ENCODE data around the gene ELOA.

Gene ELOA

GRCh38 chr1:23788695-23789094 lies 45.4 kb downstream of the ELOA start:
- TF ChIP-seq POLR2AphosphoS5 (IDR thresholded peaks at IDR 0.05; ENCODE audit: low read depth, low read length) = no peak
- no peak for TF ChIP-seq SIN3A (IDR thresholded peaks at IDR 0.05; ENCODE audit: borderline replicate concordance, insufficient read depth, low read length)
- TF ChIP-seq FOXP2 (optimal IDR thresholded peaks at IDR 0.05; ENCODE audit: borderline replicate concordance, extremely low read depth, extremely low read length, insufficient read depth) = no peak
- no peak for TF ChIP-seq TAF1 (IDR thresholded peaks at IDR 0.05; ENCODE audit: borderline replicate concordance, insufficient read depth, low read length)
- no peak for TF ChIP-seq REST (IDR thresholded peaks at IDR 0.05; ENCODE audit: insufficient read depth in 1 of 2, low read depth in 2 of 2, low read length in 2 of 2)

- peak; percentile 65 for TF ChIP-seq POLR2AphosphoS5 (IDR thresholded peaks at IDR 0.05; ENCODE audit: low read depth, low read length)
- TF ChIP-seq REST (IDR thresholded peaks at IDR 0.05; ENCODE audit: insufficient read depth in 1 of 2, low read depth in 2 of 2, low read length in 2 of 2) = peak in 1 of 2 experiments; percentile 25; a peak in 1 of 4 replicates
- 0 out of 2 replicates have a peak, but pooled peaks have one; percentile 29 for TF ChIP-seq SIN3A (IDR thresholded peaks at IDR 0.05; ENCODE audit: borderline replicate concordance, insufficient read depth, low read length)
- TF ChIP-seq FOXP2 (optimal IDR thresholded peaks at IDR 0.05; ENCODE audit: borderline replicate concordance, extremely low read depth, extremely low read length, insufficient read depth) = no peak
- no peak for TF ChIP-seq TAF1 (IDR thresholded peaks at IDR 0.05; ENCODE audit: borderline replicate concordance, insufficient read depth, low read length)
These were observed 47.6 kb downstream of the ELOA start, which contains the start of gene LYPLA2 for GRCh38 chr1:23790696-23791515. Gene LYPLA2, plus strand, starts transcription at chr1:23791145. Its CDS starts 1,538 bp downstream, at chr1:23792683.

- no peak for TF ChIP-seq TAF1 (IDR thresholded peaks at IDR 0.05; ENCODE audit: borderline replicate concordance, insufficient read depth, low read length)
These were observed 48.3 kb downstream of the ELOA start for GRCh38 chr1:23791516-23792047.

GRCh38 chr1:23792151-23792945 lies 49.1 kb downstream of the ELOA start:
- no peak for TF ChIP-seq FOXP2 (optimal IDR thresholded peaks at IDR 0.05; ENCODE audit: borderline replicate concordance, extremely low read depth, extremely low read length, insufficient read depth)
- TF ChIP-seq TAF1 (IDR thresholded peaks at IDR 0.05; ENCODE audit: borderline replicate concordance, insufficient read depth, low read length) = no peak
- no peak for TF ChIP-seq SIN3A (IDR thresholded peaks at IDR 0.05; ENCODE audit: borderline replicate concordance, insufficient read depth, low read length)
- no peak for TF ChIP-seq REST (IDR thresholded peaks at IDR 0.05; ENCODE audit: insufficient read depth in 1 of 2, low read depth in 2 of 2, low read length in 2 of 2)
- no peak for TF ChIP-seq POLR2AphosphoS5 (IDR thresholded peaks at IDR 0.05; ENCODE audit: low read depth, low read length)

GRCh38 chr1:23793018-23793781 lies 49.9 kb downstream of the ELOA start:
- TF ChIP-seq FOXP2 (optimal IDR thresholded peaks at IDR 0.05; ENCODE audit: borderline replicate concordance, extremely low read depth, extremely low read length, insufficient read depth) (no peak), REST (IDR thresholded peaks at IDR 0.05; ENCODE audit: insufficient read depth in 1 of 2, low read depth in 2 of 2, low read length in 2 of 2) (no peak), SIN3A (IDR thresholded peaks at IDR 0.05; ENCODE audit: borderline replicate concordance, insufficient read depth, low read length) (no peak), POLR2AphosphoS5 (IDR thresholded peaks at IDR 0.05; ENCODE audit: low read depth, low read length) (no peak), TAF1 (IDR thresholded peaks at IDR 0.05; ENCODE audit: borderline replicate concordance, insufficient read depth, low read length) (no peak)

All from PFSK-1 (cell line).